GM12878 (cell line): Measurements from ENCODE around the gene SLC35E2B. TPM values are rescaled to one million over a fixed set of nuclear protein-coding genes. Genes with fewer than 3 reads are reported as not detected.

Source experiments
- ATAC-seq: fragments of 200-7000 bp; cut with Tn5 transposase; 3 replicates; pipeline ENCODE4 v1.9.1; 2020; ENCODE audit warnings: mild to moderate bottlenecking, moderate library complexity
- BruUV-seq: library from RNA; stranded (reverse); fragments of 400-500 nt; replicated peaks from 2 replicates; lab custom pipeline; 2021; lab: Mats Ljungman, UMichigan
- CTCF ChIA-PET: fragments of 300-600 bp; sonication (Branson Sonifier 250); formaldehyde crosslinking; extraction: SDS; loops from one replicate; lab custom pipeline; 2021; ENCODE audit warnings: inconsistent platforms; lab: Yijun Ruan, JAX
- POLR2A ChIA-PET: fragments of 350-600 bp; formaldehyde crosslinking; extraction: SDS; loops from one replicate; lab custom pipeline; 2021; ENCODE audit warnings: inconsistent platforms; lab: Charles Lee
- RAD21 ChIA-PET: fragments of 300-600 bp; sonication (Branson Sonifier 250); formaldehyde crosslinking; loops from one replicate; lab custom pipeline; 2023; ENCODE audit warnings: antibody characterized with exemption; ENCODE audit not compliant: unreplicated experiment; lab: Charles Lee
- SMC1A ChIA-PET: fragments of 300-600 bp; sonication (Branson Sonifier 250); formaldehyde crosslinking; loops from one replicate; lab custom pipeline; 2023; ENCODE audit not compliant: unreplicated experiment, uncharacterized antibody; lab: Charles Lee
- DNase-seq: peaks from one replicate; pipeline ENCODE4 v3.0.0-alpha.2; 2011; ENCODE audit warnings: low read depth, low spot score
- FAIRE-seq: peaks from 3 replicates; lab custom pipeline; 2011; peaks lifted over from hg19 to GRCh38; lab: Jason Lieb, UNC
- H2AFZ ChIP-seq: 2 replicates; pipeline ENCODE4 v1.6.0; 2011; ENCODE audit warnings: low read depth, low read length, control low read depth; ENCODE audit not compliant: control insufficient read depth
- H3K27ac ChIP-seq: 2 replicates; pipeline ENCODE4 v1.5.1; 2011; ENCODE audit warnings: control low read depth; ENCODE audit not compliant: control insufficient read depth, insufficient read depth
- H3K27me3 ChIP-seq, 2 experiments: replicated peaks in 1 of 2; 2 replicates each; pipeline versions ENCODE4 v1.6.0 to v1.6.1; 2011; ENCODE audit warnings: low read length in 1 of 2; ENCODE audit not compliant: control insufficient read depth in 2 of 2, insufficient read depth in 2 of 2
- H3K36me3 ChIP-seq, 2 experiments: 2 replicates each; pipeline ENCODE4 v1.5.1; 2011; ENCODE audit warnings: low read length in 1 of 2; ENCODE audit not compliant: control insufficient read depth in 2 of 2, insufficient read depth in 2 of 2
- H3K4me1 ChIP-seq: 2 replicates; pipeline ENCODE4 v1.6.1; 2011; ENCODE audit warnings: mild to moderate bottlenecking, low read length, moderate library complexity, mixed read lengths; ENCODE audit not compliant: control insufficient read depth, insufficient read depth
- H3K4me2 ChIP-seq: 2 replicates; pipeline ENCODE4 v1.6.0; 2011; ENCODE audit warnings: control low read depth; ENCODE audit not compliant: control insufficient read depth, insufficient read depth
- H3K4me3 ChIP-seq: fragments of 200-600 bp; sonication (generic); 2 replicates; pipeline ENCODE4 v1.5.1; 2016
- H3K79me2 ChIP-seq: 2 replicates; pipeline ENCODE4 v1.6.0; 2011; ENCODE audit warnings: low read length; ENCODE audit not compliant: control insufficient read depth, insufficient read depth
- H3K9ac ChIP-seq: 2 replicates; pipeline ENCODE4 v1.8.0; 2011; ENCODE audit warnings: low read length, control low read depth, mixed read lengths; ENCODE audit not compliant: control insufficient read depth, insufficient read depth
- H3K9me3 ChIP-seq: replicated peaks from 3 replicates; pipeline ENCODE4 v1.5.1; 2011; ENCODE audit warnings: mild to moderate bottlenecking, low read length; ENCODE audit not compliant: control insufficient read depth, insufficient read depth
- H4K20me1 ChIP-seq: 2 replicates; pipeline ENCODE4 v1.6.0; 2011; ENCODE audit not compliant: control insufficient read depth, insufficient read depth
- ASH2L ChIP-seq: fragments of 300-600, 200-600 bp; sonication (generic); IDR thresholded peaks from 2 replicates; pipeline ENCODE4 v1.6.1; 2017; ENCODE audit warnings: low read depth, mild to moderate bottlenecking, borderline replicate concordance
- BHLHE40 ChIP-seq, 2 experiments: fragments of 450-650 bp in 1 of 2; IDR thresholded peaks; 2 replicates each; pipeline ENCODE4 v1.6.1; 2011 to 2017; ENCODE audit warnings: low read depth in 2 of 2, borderline replicate concordance in 1 of 2, improper control_type of control experiment in 1 of 2, low read length in 1 of 2, mild to moderate bottlenecking in 1 of 2
- EZH2 ChIP-seq: IDR thresholded peaks from 2 replicates; pipeline ENCODE4 v1.6.1; 2012; ENCODE audit warnings: low read depth, mild to moderate bottlenecking, control low read depth, inconsistent platforms, low read length, borderline replicate concordance; ENCODE audit not compliant: control insufficient read depth
- JUND ChIP-seq: IDR thresholded peaks from 2 replicates; pipeline ENCODE4 v1.6.1; 2012; ENCODE audit warnings: low read depth, mild to moderate bottlenecking, low read length, improper control_type of control experiment, moderate library complexity
- MTA2 ChIP-seq: fragments of 450-650 bp; IDR thresholded peaks from 2 replicates; pipeline ENCODE4 v1.6.1; 2016; ENCODE audit warnings: low read depth, mild to moderate bottlenecking, moderate library complexity
- NFYA ChIP-seq: IDR thresholded peaks from 2 replicates; pipeline ENCODE4 v1.6.1; 2011; ENCODE audit warnings: low read depth, mild to moderate bottlenecking, low read length, improper control_type of control experiment, borderline replicate concordance
- NFYB ChIP-seq: IDR thresholded peaks from 2 replicates; pipeline ENCODE4 v1.6.1; 2011; ENCODE audit warnings: low read depth, mild to moderate bottlenecking, low read length, improper control_type of control experiment, moderate library complexity; ENCODE audit not compliant: insufficient read depth
- PKNOX1 ChIP-seq: fragments of 450-650 bp; IDR thresholded peaks from 2 replicates; pipeline ENCODE4 v1.6.1; 2016; ENCODE audit warnings: mild to moderate bottlenecking
- PRDM15 ChIP-seq: fragments of 450-650 bp; formaldehyde crosslinking; IDR thresholded peaks from 2 replicates; pipeline ENCODE4 v1.4.0; 2020; ENCODE audit warnings: mild to moderate bottlenecking, moderate library complexity
- SIN3A ChIP-seq: IDR thresholded peaks from 2 replicates; pipeline ENCODE4 v1.6.1; 2012; ENCODE audit warnings: low read depth, low read length, improper control_type of control experiment
- SMAD5 ChIP-seq: IDR thresholded peaks from 2 replicates; pipeline ENCODE4 v1.6.1; 2016; ENCODE audit warnings: antibody characterized with exemption, low read depth
- SMC3 ChIP-seq: IDR thresholded peaks from 2 replicates; pipeline ENCODE4 v1.6.1; 2011; ENCODE audit warnings: low read length, improper control_type of control experiment, borderline replicate concordance
- SRF ChIP-seq, 2 experiments: IDR thresholded peaks; 2 replicates each; pipeline ENCODE4 v1.6.1; 2011; ENCODE audit warnings: low read depth in 2 of 2, low read length in 2 of 2, mild to moderate bottlenecking in 1 of 2, moderate library complexity in 1 of 2
- ZBTB33 ChIP-seq: fragments of 450-650 bp; IDR thresholded peaks from 2 replicates; pipeline ENCODE4 v1.6.1; 2017; ENCODE audit warnings: mild to moderate bottlenecking
- ZNF622 ChIP-seq: fragments of 450-650 bp; IDR thresholded peaks from 2 replicates; pipeline ENCODE4 v1.6.1; 2017; ENCODE audit warnings: mild to moderate bottlenecking, inconsistent platforms
- ZSCAN29 ChIP-seq: fragments of 450-650 bp; IDR thresholded peaks from 2 replicates; pipeline ENCODE4 v1.6.1; 2017; ENCODE audit warnings: mild to moderate bottlenecking, moderate library complexity
- WGBS: methylation state at CpG from one replicate; pipeline ENCODE4 v1.1.6; 2016; ENCODE audit warnings: low lambda C conversion rate; ENCODE audit not compliant: insufficient replicate concordance, insufficient coverage; ENCODE audit errors: missing lambda C conversion rate; 5-methylcytosine and 5-hydroxymethylcytosine counted together
- in situ Hi-C: fragments of 300-500 bp; cut with MboI; formaldehyde crosslinking; loops from 9 replicates; pipeline ENCODE4 v1.14.3; 2018; ENCODE audit warnings: mixed read lengths
- intact Hi-C: fragments of 100-400 bp; cut with micrococcal nuclease; formaldehyde crosslinking; loops from one replicate; pipeline ENCODE4 v1.14.2; 2022; ENCODE audit not compliant: unreplicated experiment
- polyA plus RNA-seq, 11 experiments: library from polyadenylated mRNA; depleted of rRNA in 4 of 11; unstranded in 6 of 11; stranded (reverse) in 5 of 11; fragments of >200 nt; fragmentation: Nextera tagmentation in 4 of 11; fragmentation: Illumina TruSeq in 1 of 11; extraction: Ambion mirVana in 4 of 11; extraction: Trizol in 1 of 11; gene quantifications; 1 replicate in 1 of 11; 2 replicates in 10 of 11; pipeline versions ENCODE4 v1.2.1 to v1.2.3, GENCODE V29; 2011 to 2016; ENCODE audit warnings: inconsistent platforms in 2 of 11, missing spikeins in 2 of 11, low read depth in 1 of 11
- total RNA-seq, 4 experiments: library from RNA; depleted of rRNA in 3 of 4; stranded (reverse); fragments of >200 nt in 3 of 4; fragmentation: Illumina TruSeq in 1 of 4; extraction: Trizol in 1 of 4; gene quantifications; 2 replicates each; pipeline versions ENCODE4 v1.2.1 to v1.2.3, GENCODE V29; 2013 to 2021

The SLC35E2B gene
- total and polyA plus RNA-seq, 10 of the 15 experiments (the other 5 are each of a cell fraction or from before 2014, with no cell fraction given): 2.6 to 36.7 (median 18.6) TPM

GRCh38 chr1:1669468-1670440 lies 22.8 kb downstream of the SLC35E2B start:
- POLR2A ChIA-PET: interaction anchor here (0.6 to 0.9 kb wide), 2 partner anchors 13 to 121 kb away, joined by 3 read pairs; no protein-coding TSS in a partner anchor
- SMC1A ChIA-PET: interaction anchor here (1.5 kb wide), 1 partner anchor 8 kb away, joined by 10 read pairs; no protein-coding TSS in a partner anchor
- ATAC-seq: no peak
- Histone ChIP-seq H3K4me1 (no peaks in the 10 kb centered on the region), H2AFZ (no peak overlapping the region), H3K4me3 (no peak overlapping the region), H3K27ac (no peak overlapping the region), H3K27me3 (no peaks in the 10 kb centered on the region), H3K79me2 (no peaks in the 10 kb centered on the region; the same call in 1 of the 2 replicates), H3K9ac (no peak overlapping the region), H3K9me3 (no peaks in the 10 kb centered on the region), H3K36me3 (peaks cover 10 to 12% of the 10 kb centered on the region in 2 experiments), H4K20me1 (no peaks in the 10 kb centered on the region), H3K4me2 (no peak overlapping the region)
- RAD21 ChIA-PET: interaction anchor here (1.2 kb wide), 1 partner anchor 8 kb away, joined by 4 read pairs; no protein-coding TSS in a partner anchor
- WGBS: 84% methylated on average over 43 of the region's 43 CpGs
- no peak for DNase-seq
- in situ Hi-C loops (no loop called here), intact Hi-C loops (no loop called here)
- TF ChIP-seq SMC3: no peak
- no peak for TF ChIP-seq SIN3A
- TF ChIP-seq JUND: no peak
- TF ChIP-seq SRF (IDR thresholded peaks at IDR 0.05; ENCODE audit: low read depth in 2 of 2, low read length in 2 of 2): no peak
- TF ChIP-seq ZNF622: no peak
- TF ChIP-seq ZBTB33: no peak
- no peak for TF ChIP-seq PKNOX1
- TF ChIP-seq EZH2: no peak
- no peak for TF ChIP-seq NFYA
- no peak for TF ChIP-seq ASH2L
- TF ChIP-seq BHLHE40 (IDR thresholded peaks at IDR 0.05; ENCODE audit: borderline replicate concordance in 1 of 2, low read depth in 2 of 2, low read length in 1 of 2): no peak
- TF ChIP-seq SMAD5: no peak
- no peak for TF ChIP-seq ZSCAN29
- no peak for TF ChIP-seq NFYB
- no peak for TF ChIP-seq MTA2
- no peak for TF ChIP-seq PRDM15 (CRISPR knock-in tag)
- BruUV-seq: no TSS peak
- CTCF ChIA-PET: interaction anchor here (2.0 kb wide), 1 partner anchor 9 kb away, joined by 11 read pairs; no protein-coding TSS in a partner anchor
- no peak for FAIRE-seq
